A549 (cell line): ENCODE measurements around the gene SLIT3. TPM values are rescaled to one million over a fixed set of nuclear protein-coding genes. Genes with fewer than 3 reads are reported as not detected.

Experiments used
- ATAC-seq, 2 experiments: fragments of 200-7000 bp in 1 of 2; fragments of >200 bp in 1 of 2; cut with Nextera tagmentation in 1 of 2; cut with Tn5 transposase in 1 of 2; 3 replicates each; pipeline versions ENCODE4 v1.8.0 to v1.9.1; 2018 to 2020; ENCODE audit warnings: mild to moderate bottlenecking in 1 of 2, moderate library complexity in 1 of 2
- CTCF ChIA-PET: fragments of 300-600 bp; sonication (Branson Sonifier 250); formaldehyde crosslinking; extraction: SDS; loops from one replicate; lab custom pipeline; 2021; ENCODE audit warnings: antibody characterized with exemption, inconsistent platforms; lab: Yijun Ruan, JAX
- POLR2A ChIA-PET: fragments of 350-600 bp; formaldehyde crosslinking; extraction: SDS; loops from one replicate; lab custom pipeline; 2021; ENCODE audit warnings: antibody characterized with exemption, inconsistent platforms; lab: Yijun Ruan, JAX
- DNase-seq, 2 experiments: peaks; one replicate each; pipeline versions ENCODE4 v3.0.0 to v3.0.0-alpha.2; 2011 to 2016; ENCODE audit warnings: low read depth in 1 of 2, low spot score in 1 of 2
- FAIRE-seq: peaks from 2 replicates; lab custom pipeline; 2011; peaks lifted over from hg19 to GRCh38; lab: Jason Lieb, UNC
- H3K27ac ChIP-seq, 2 experiments: fragments of >200 bp; sonication (Bioruptor Twin); formaldehyde crosslinking; 3 replicates each; pipeline ENCODE4 v1.5.1; 2016 to 2017
- H3K4me1 ChIP-seq: fragments of >200 bp; sonication (Bioruptor Twin); formaldehyde crosslinking; 3 replicates; pipeline ENCODE4 v1.6.1; 2016
- H3K4me2 ChIP-seq: fragments of >200 bp; sonication (Bioruptor Twin); formaldehyde crosslinking; 3 replicates; pipeline ENCODE4 v1.6.1; 2016
- H3K4me3 ChIP-seq: fragments of >200 bp; sonication (Bioruptor Twin); formaldehyde crosslinking; 3 replicates; pipeline ENCODE4 v1.5.1; 2016
- H3K9me3 ChIP-seq: fragments of >200 bp; sonication (Bioruptor Twin); formaldehyde crosslinking; 3 replicates; pipeline ENCODE4 v1.6.1; 2016
- BCL3 ChIP-seq: fragments of >200 bp; sonication (Bioruptor Twin); formaldehyde crosslinking; IDR thresholded peaks from 3 replicates; pipeline ENCODE4 v1.6.1; 2016
- BHLHE40 ChIP-seq: IDR thresholded peaks from 2 replicates; pipeline ENCODE4 v1.6.1; 2012; ENCODE audit warnings: low read depth, low read length, inconsistent platforms
- E2F6 ChIP-seq: IDR thresholded peaks from 2 replicates; pipeline ENCODE4 v1.6.1; 2012; ENCODE audit warnings: low read depth, borderline replicate concordance
- ESRRA ChIP-seq: fragments of 150-350 bp; IDR thresholded peaks from 2 replicates; pipeline ENCODE4 v1.6.1; 2014; ENCODE audit warnings: mild to moderate bottlenecking, low read length, borderline replicate concordance
- FOSB ChIP-seq: fragments of 250-450 bp; sonication (Bioruptor Pico); IDR thresholded peaks from 2 replicates; pipeline ENCODE4 v1.5.0; 2020; ENCODE audit warnings: mild to moderate bottlenecking, moderate library complexity
- FOXS1 ChIP-seq: fragments of 250-450 bp; sonication (Bioruptor Pico); IDR thresholded peaks from 2 replicates; pipeline ENCODE4 v1.5.0; 2020; ENCODE audit warnings: mild to moderate bottlenecking, moderate library complexity
- HDAC2 ChIP-seq: fragments of 200-600 bp; sonication (generic); IDR thresholded peaks from 2 replicates; pipeline ENCODE4 v1.6.1; 2016
- HOXB13 ChIP-seq: fragments of 250-450 bp; sonication (Bioruptor Pico); IDR thresholded peaks from 2 replicates; pipeline ENCODE4 v1.5.0; 2020; ENCODE audit warnings: low read depth, mild to moderate bottlenecking, moderate library complexity
- HOXB5 ChIP-seq: fragments of 250-450 bp; sonication (Bioruptor Pico); IDR thresholded peaks from 2 replicates; pipeline ENCODE4 v1.5.0; 2020; ENCODE audit warnings: mild to moderate bottlenecking, moderate library complexity
- MAZ ChIP-seq: fragments of 150-350 bp; IDR thresholded peaks from 2 replicates; pipeline ENCODE4 v1.6.1; 2014; ENCODE audit warnings: antibody characterized with exemption, low read depth, low read length, borderline replicate concordance
- NR3C1 ChIP-seq: fragments of >200 bp; sonication (Bioruptor Twin); formaldehyde crosslinking; IDR thresholded peaks from 3 replicates; pipeline ENCODE4 v1.6.1; 2017
- POLR2A ChIP-seq: IDR thresholded peaks from 2 replicates; pipeline ENCODE4 v1.6.1; 2012; ENCODE audit warnings: mild to moderate bottlenecking, low read length
- POLR2AphosphoS2 ChIP-seq: conservative IDR thresholded peaks from 2 replicates; pipeline ENCODE4 v1.6.1; 2012; ENCODE audit warnings: low read length, improper control_type of control experiment, inconsistent platforms
- RAD21 ChIP-seq, 2 experiments: fragments of >200 bp in 1 of 2; sonication (Bioruptor Twin) in 1 of 2; formaldehyde crosslinking in 1 of 2; IDR thresholded peaks in 1 of 2; conservative IDR thresholded peaks in 1 of 2; 2 replicates in 1 of 2; 3 replicates in 1 of 2; pipeline ENCODE4 v1.6.1; 2012 to 2018; ENCODE audit warnings: inconsistent platforms in 1 of 2
- RFX5 ChIP-seq: fragments of 450-650 bp; IDR thresholded peaks from 2 replicates; pipeline ENCODE4 v1.7.1; 2014; ENCODE audit warnings: antibody characterized with exemption, mild to moderate bottlenecking, moderate library complexity
- RNF2 ChIP-seq: fragments of 200-600 bp; sonication (generic); IDR thresholded peaks from 2 replicates; pipeline ENCODE4 v1.6.1; 2016; ENCODE audit warnings: low read depth, mild to moderate bottlenecking, antibody characterized with exemption, moderate library complexity, borderline replicate concordance
- ZC3H11A ChIP-seq: fragments of 450-650 bp; IDR thresholded peaks from 2 replicates; pipeline ENCODE4 v1.6.1; 2014; ENCODE audit warnings: antibody characterized with exemption, mild to moderate bottlenecking
- ZSCAN20 ChIP-seq: fragments of 250-450 bp; sonication (Bioruptor Pico); IDR thresholded peaks from 2 replicates; pipeline ENCODE4 v1.8.0; 2022; ENCODE audit warnings: mild to moderate bottlenecking, moderate library complexity
- WGBS: methylation state at CpG from one replicate; pipeline ENCODE4 v1.1.6; 2017; ENCODE audit errors: missing lambda C conversion rate; 5-methylcytosine and 5-hydroxymethylcytosine counted together
- polyA plus RNA-seq, 4 experiments: library from polyadenylated mRNA; depleted of rRNA in 3 of 4; stranded (reverse); fragments of >200 nt; fragmentation: RNase III in 1 of 4; extraction: RNeasy Plus Mini Kit Qiagen cat#74134 plus additional on column Dnase treatment in 1 of 4; gene quantifications; 2 replicates in 3 of 4; 3 replicates in 1 of 4; pipeline ENCODE4 v1.2.3, GENCODE V29; 2011 to 2017
- TF ChIP-seq, protein P1 (sequence below): fragments of >200 bp; sonication (Bioruptor Twin); formaldehyde crosslinking; IDR thresholded peaks from 3 replicates; pipeline ENCODE4 v1.5.1; 2016

The SLIT3 gene
- polyA plus RNA-seq, 2 of the 4 experiments (the other 2 are of a cell fraction) = 12.7 to 22.9 TPM

DNA sequence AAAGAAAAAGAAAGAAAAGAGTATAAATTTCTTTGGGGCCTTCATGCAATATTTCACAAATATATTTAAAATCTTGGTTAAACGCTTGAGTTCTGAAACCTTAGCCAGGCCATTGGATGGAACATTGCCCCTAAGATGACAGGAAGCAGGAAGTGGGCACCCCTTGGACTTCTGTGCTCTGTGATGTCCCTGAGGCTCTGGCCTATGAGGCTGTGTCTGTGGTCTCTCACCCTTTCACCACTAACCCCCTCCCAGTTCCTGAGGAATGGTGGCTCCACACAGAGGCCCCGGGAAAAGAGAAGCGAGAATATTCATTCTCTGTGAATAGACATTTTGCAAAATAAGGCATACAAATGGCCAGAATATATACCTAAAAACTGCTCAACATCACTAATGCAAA lies 401.3 kb downstream of the SLIT3 start:
- Histone ChIP-seq H3K9me3 (no peaks in the 10 kb centered on the region), H3K4me3 (no peak overlapping the region), H3K27ac (no peak overlapping the region), H3K4me2 (no peak overlapping the region), H3K4me1 (no peaks in the 10 kb centered on the region)
- WGBS = 94% methylated on average over 3 of the region's 3 CpGs
- no peak for ATAC-seq
- no peak for FAIRE-seq
- POLR2A ChIA-PET = no interaction called here
- TF ChIP-seq RFX5 (no peak), MAZ (no peak)
- CTCF ChIA-PET = no interaction called here
- DNase-seq = no peak

DNA sequence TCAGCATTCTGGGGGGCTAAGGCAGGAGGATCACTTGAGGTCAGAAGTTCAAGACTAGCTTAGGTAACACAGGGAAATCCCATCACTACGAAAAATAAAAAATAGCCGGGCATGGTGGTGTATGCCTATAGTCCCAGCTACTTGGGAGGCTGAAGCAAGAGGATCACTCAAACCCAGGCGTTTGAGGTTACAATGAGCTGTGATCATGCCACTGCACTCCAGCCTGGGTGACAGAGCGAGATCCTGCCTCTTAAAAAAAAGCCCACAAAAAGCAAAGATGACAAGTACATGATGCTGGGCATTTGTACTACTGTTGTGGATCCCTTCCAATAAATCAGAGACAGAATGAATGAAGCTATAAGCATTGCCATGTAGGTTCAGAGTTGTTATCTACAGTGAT lies 401.7 kb downstream of the SLIT3 start:
- Histone ChIP-seq H3K4me2 (no peak overlapping the region), H3K9me3 (no peaks in the 10 kb centered on the region), H3K4me3 (no peak overlapping the region), H3K4me1 (no peaks in the 10 kb centered on the region), H3K27ac (no peak overlapping the region)
- DNase-seq (no peak), FAIRE-seq (no peak), ATAC-seq (no peak)
- WGBS = 80% methylated on average over 4 of the region's 4 CpGs
- TF ChIP-seq E2F6 (no peak), FOXS1 (CRISPR knock-in tag) (no peak), ZC3H11A (no peak), HOXB5 (no peak), FOSB (CRISPR knock-in tag) (no peak)
- TF ChIP-seq, protein P1, sequence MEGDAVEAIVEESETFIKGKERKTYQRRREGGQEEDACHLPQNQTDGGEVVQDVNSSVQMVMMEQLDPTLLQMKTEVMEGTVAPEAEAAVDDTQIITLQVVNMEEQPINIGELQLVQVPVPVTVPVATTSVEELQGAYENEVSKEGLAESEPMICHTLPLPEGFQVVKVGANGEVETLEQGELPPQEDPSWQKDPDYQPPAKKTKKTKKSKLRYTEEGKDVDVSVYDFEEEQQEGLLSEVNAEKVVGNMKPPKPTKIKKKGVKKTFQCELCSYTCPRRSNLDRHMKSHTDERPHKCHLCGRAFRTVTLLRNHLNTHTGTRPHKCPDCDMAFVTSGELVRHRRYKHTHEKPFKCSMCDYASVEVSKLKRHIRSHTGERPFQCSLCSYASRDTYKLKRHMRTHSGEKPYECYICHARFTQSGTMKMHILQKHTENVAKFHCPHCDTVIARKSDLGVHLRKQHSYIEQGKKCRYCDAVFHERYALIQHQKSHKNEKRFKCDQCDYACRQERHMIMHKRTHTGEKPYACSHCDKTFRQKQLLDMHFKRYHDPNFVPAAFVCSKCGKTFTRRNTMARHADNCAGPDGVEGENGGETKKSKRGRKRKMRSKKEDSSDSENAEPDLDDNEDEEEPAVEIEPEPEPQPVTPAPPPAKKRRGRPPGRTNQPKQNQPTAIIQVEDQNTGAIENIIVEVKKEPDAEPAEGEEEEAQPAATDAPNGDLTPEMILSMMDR = no peak
- POLR2A ChIA-PET = no interaction called here
- CTCF ChIA-PET = no interaction called here

GRCh38 chr5:168898247-168898911 lies 402.6 kb downstream of the SLIT3 start:
- Histone ChIP-seq H3K4me2 (no peak overlapping the region), H3K4me3 (no peak overlapping the region), H3K9me3 (no peaks in the 10 kb centered on the region), H3K4me1 (no peaks in the 10 kb centered on the region), H3K27ac (no peak overlapping the region)
- TF ChIP-seq HDAC2 = no peak
- WGBS = 73% methylated on average over 7 of the region's 7 CpGs
- ChIA-PET CTCF (interaction anchor here (0.6 kb wide), 1 partner anchor 200 kb away, joined by 3 read pairs; no protein-coding TSS in a partner anchor), POLR2A (no interaction called here)
- ATAC-seq = no peak
- no peak for FAIRE-seq
- DNase-seq = no peak

GRCh38 chr5:168897387-168898122 lies 403.4 kb downstream of the SLIT3 start:
- CTCF ChIA-PET = interaction anchor here (0.6 kb wide), 1 partner anchor 199 kb away, joined by 3 read pairs; no protein-coding TSS in a partner anchor
- no peak overlapping the region for H3K4me3 ChIP-seq
- 70% methylated on average over 8 of the region's 8 CpGs for WGBS
- ATAC-seq (no peak), DNase-seq (no peak), FAIRE-seq (no peak)
- H3K4me2 ChIP-seq = no peak overlapping the region
- POLR2A ChIA-PET = interaction anchor here (0.6 kb wide), 1 partner anchor 408 kb away, joined by 5 read pairs; no protein-coding TSS in a partner anchor
- no peaks in the 10 kb centered on the region for H3K9me3 ChIP-seq
- H3K4me1 ChIP-seq = no peaks in the 10 kb centered on the region
- H3K27ac ChIP-seq = no peak overlapping the region
- TF ChIP-seq ESRRA = no peak
- TF ChIP-seq BHLHE40 = no peak
- TF ChIP-seq POLR2AphosphoS2 = no peak
- TF ChIP-seq E2F6 = no peak
- TF ChIP-seq, protein P1 = no peak
- no peak for TF ChIP-seq RNF2
- no peak for TF ChIP-seq ZSCAN20 (CRISPR knock-in tag)
- no peak for TF ChIP-seq RAD21 (conservative IDR thresholded peaks at IDR 0.05 in 1 of 2, IDR thresholded peaks at IDR 0.05 in 1 of 2)
- no peak for TF ChIP-seq BCL3
- no peak for TF ChIP-seq POLR2A
- no peak for TF ChIP-seq ZC3H11A
- TF ChIP-seq HOXB13 = no peak
- no peak for TF ChIP-seq NR3C1
